Measurements from ENCODE around the gene EPB41L5. TPM values are rescaled to one million over a fixed set of nuclear protein-coding genes. Genes with fewer than 3 reads are reported as not detected.

The EPB41L5 gene
- total and polyA plus RNA-seq, 10 of the 15 experiments (the other 5 are each of a cell fraction or from before 2014, with no cell fraction given) = 2.1 to 20.4 (median 8.2) TPM

DNA sequence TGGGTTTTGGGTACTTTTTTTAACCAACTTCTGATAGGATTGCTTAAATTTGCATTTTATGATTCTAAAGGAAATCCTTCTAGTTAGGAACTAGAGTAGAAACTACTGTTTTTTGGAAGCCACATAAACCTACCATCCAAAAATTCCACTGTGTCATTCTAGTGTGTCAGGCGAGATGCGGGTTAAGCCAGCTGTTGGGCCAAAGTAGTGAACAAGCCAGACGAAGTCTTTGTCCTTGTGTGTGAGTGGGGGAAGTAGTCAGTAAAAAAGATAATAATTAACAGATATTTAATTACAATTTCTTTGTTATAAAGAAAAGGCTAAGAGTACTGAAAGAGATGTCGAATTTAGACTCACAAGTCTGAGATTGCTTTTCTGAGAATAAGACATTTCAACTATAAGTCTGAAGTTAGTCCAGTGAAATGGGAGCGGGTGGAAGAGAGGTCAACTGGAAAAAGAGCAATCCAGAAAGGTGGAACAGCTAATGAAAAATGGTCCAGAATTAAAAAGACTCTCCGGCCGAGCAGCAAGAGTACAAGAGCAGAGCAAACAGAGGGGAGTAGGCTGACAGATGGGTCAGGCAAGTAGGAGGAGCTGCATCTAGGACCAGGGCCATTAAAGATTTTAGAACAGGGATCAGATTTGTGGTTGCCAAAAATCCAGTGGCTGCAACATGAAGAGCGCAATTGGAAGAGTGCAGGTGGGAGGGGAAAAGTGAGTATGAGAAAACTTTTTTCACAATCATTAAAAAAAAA lies 1.5 kb downstream of the EPB41L5 start:
- 83% methylated on average over 8 of the region's 8 CpGs for WGBS (ENCODE audit: insufficient coverage, insufficient replicate concordance, low lambda C conversion rate, missing lambda C conversion rate)
- intact Hi-C loops (cut with micrococcal nuclease; ENCODE audit: unreplicated experiment) (loop anchor here (5.0 to 10.0 kb wide), 2 partner anchors 150 to 163 kb away; no protein-coding TSS in a partner anchor), in situ Hi-C loops (cut with MboI) (no loop called here)
- BruUV-seq (replicated peaks) = no TSS peak
- RAD21 ChIA-PET (ENCODE audit: unreplicated experiment) = interaction anchor here (2.0 kb wide), 1 partner anchor 11 kb away, joined by 5 read pairs; no protein-coding TSS in a partner anchor
- SMC1A ChIA-PET (ENCODE audit: uncharacterized antibody, unreplicated experiment) = interaction anchor here (0.6 to 1.0 kb wide), 2 partner anchors 22 to 346 kb away, joined by 3 read pairs; no protein-coding TSS in a partner anchor
- H3K79me2 ChIP-seq (ENCODE audit: control insufficient read depth, insufficient read depth, low read length) = peaks cover 7% of the 10 kb centered on the region
- no peak overlapping the region for H3K9ac ChIP-seq (ENCODE audit: control insufficient read depth, insufficient read depth, low read length)
- no peaks in the 10 kb centered on the region for H3K27me3 ChIP-seq (replicated peaks in 1 of 2; ENCODE audit: control insufficient read depth in 2 of 2, insufficient read depth in 2 of 2, low read length in 1 of 2)
- POLR2A ChIA-PET = no interaction called here
- H4K20me1 ChIP-seq (ENCODE audit: control insufficient read depth, insufficient read depth) = no peaks in the 10 kb centered on the region
- no peak overlapping the region for H3K4me3 ChIP-seq
- no peak overlapping the region for H2AFZ ChIP-seq (ENCODE audit: control insufficient read depth, low read depth, low read length)
- FAIRE-seq (peak; percentile 38), DNase-seq (ENCODE audit: low read depth, low spot score) (no peak), ATAC-seq (no peak)
- H3K27ac ChIP-seq (ENCODE audit: control insufficient read depth, insufficient read depth) = no peak overlapping the region
- H3K4me2 ChIP-seq (ENCODE audit: control insufficient read depth, insufficient read depth) = peak overlapping the region; percentile 88
- no peaks in the 10 kb centered on the region; the same call in 2 of the 3 replicates for H3K9me3 ChIP-seq (replicated peaks; ENCODE audit: control insufficient read depth, insufficient read depth, low read length)
- CTCF ChIA-PET = interaction anchor here (0.7 to 2.2 kb wide), 4 partner anchors 16 to 524 kb away, joined by 3 to 14 read pairs (median 4); no protein-coding TSS in a partner anchor
- H3K36me3 ChIP-seq (ENCODE audit: control insufficient read depth in 2 of 2, insufficient read depth in 2 of 2, low read length in 1 of 2) = no peaks in the 10 kb centered on the region; a peak in 1 of 4 replicates
- H3K4me1 ChIP-seq (ENCODE audit: control insufficient read depth, insufficient read depth, low read length) = peaks cover 5% of the 10 kb centered on the region; the same call in 1 of the 2 replicates
- TF ChIP-seq POLR2AphosphoS2 (IDR thresholded peaks at IDR 0.05; ENCODE audit: low read depth, low read length) = no peak
- no peak for TF ChIP-seq ETV6 (conservative IDR thresholded peaks at IDR 0.05 in 1 of 2, IDR thresholded peaks at IDR 0.05 in 1 of 2; ENCODE audit: borderline replicate concordance in 1 of 2, low read depth in 1 of 2)
- TF ChIP-seq EP300 (IDR thresholded peaks at IDR 0.05; ENCODE audit: borderline replicate concordance in 1 of 2, control insufficient read depth in 1 of 2, low read depth in 2 of 2, low read length in 2 of 2) = no peak
- no peak for TF ChIP-seq EGR1 (IDR thresholded peaks at IDR 0.05; ENCODE audit: borderline replicate concordance in 1 of 2, low read depth in 2 of 2, low read length in 2 of 2)
- no peak for TF ChIP-seq SREBF1 (IDR thresholded peaks at IDR 0.05; ENCODE audit: low read length)
- TF ChIP-seq, protein P1, sequence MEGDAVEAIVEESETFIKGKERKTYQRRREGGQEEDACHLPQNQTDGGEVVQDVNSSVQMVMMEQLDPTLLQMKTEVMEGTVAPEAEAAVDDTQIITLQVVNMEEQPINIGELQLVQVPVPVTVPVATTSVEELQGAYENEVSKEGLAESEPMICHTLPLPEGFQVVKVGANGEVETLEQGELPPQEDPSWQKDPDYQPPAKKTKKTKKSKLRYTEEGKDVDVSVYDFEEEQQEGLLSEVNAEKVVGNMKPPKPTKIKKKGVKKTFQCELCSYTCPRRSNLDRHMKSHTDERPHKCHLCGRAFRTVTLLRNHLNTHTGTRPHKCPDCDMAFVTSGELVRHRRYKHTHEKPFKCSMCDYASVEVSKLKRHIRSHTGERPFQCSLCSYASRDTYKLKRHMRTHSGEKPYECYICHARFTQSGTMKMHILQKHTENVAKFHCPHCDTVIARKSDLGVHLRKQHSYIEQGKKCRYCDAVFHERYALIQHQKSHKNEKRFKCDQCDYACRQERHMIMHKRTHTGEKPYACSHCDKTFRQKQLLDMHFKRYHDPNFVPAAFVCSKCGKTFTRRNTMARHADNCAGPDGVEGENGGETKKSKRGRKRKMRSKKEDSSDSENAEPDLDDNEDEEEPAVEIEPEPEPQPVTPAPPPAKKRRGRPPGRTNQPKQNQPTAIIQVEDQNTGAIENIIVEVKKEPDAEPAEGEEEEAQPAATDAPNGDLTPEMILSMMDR (IDR thresholded peaks at IDR 0.05 in 2 of 3, conservative IDR thresholded peaks at IDR 0.05 in 1 of 3; ENCODE audit: control insufficient read depth in 2 of 3, extremely low read depth in 1 of 3, insufficient read depth in 1 of 3, low read depth in 3 of 3, low read length in 3 of 3) = no peak
- TF ChIP-seq CREM (IDR thresholded peaks at IDR 0.05; ENCODE audit: low read depth) = no peak
- TF ChIP-seq KAT2A (conservative IDR thresholded peaks at IDR 0.05; ENCODE audit: control insufficient read depth, low read depth, low read length) = no peak
- TF ChIP-seq TCF7 (IDR thresholded peaks at IDR 0.05; ENCODE audit: borderline replicate concordance) = no peak
- TF ChIP-seq RELA (IDR thresholded peaks at IDR 0.05; ENCODE audit: borderline replicate concordance, partially characterized antibody) = no peak
- TF ChIP-seq FOXM1 (IDR thresholded peaks at IDR 0.05; ENCODE audit: low read depth, low read length) = no peak
- TF ChIP-seq, protein P2, sequence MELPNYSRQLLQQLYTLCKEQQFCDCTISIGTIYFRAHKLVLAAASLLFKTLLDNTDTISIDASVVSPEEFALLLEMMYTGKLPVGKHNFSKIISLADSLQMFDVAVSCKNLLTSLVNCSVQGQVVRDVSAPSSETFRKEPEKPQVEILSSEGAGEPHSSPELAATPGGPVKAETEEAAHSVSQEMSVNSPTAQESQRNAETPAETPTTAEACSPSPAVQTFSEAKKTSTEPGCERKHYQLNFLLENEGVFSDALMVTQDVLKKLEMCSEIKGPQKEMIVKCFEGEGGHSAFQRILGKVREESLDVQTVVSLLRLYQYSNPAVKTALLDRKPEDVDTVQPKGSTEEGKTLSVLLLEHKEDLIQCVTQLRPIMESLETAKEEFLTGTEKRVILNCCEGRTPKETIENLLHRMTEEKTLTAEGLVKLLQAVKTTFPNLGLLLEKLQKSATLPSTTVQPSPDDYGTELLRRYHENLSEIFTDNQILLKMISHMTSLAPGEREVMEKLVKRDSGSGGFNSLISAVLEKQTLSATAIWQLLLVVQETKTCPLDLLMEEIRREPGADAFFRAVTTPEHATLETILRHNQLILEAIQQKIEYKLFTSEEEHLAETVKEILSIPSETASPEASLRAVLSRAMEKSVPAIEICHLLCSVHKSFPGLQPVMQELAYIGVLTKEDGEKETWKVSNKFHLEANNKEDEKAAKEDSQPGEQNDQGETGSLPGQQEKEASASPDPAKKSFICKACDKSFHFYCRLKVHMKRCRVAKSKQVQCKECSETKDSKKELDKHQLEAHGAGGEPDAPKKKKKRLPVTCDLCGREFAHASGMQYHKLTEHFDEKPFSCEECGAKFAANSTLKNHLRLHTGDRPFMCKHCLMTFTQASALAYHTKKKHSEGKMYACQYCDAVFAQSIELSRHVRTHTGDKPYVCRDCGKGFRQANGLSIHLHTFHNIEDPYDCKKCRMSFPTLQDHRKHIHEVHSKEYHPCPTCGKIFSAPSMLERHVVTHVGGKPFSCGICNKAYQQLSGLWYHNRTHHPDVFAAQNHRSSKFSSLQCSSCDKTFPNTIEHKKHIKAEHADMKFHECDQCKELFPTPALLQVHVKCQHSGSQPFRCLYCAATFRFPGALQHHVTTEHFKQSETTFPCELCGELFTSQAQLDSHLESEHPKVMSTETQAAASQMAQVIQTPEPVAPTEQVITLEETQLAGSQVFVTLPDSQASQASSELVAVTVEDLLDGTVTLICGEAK (IDR thresholded peaks at IDR 0.05; ENCODE audit: borderline replicate concordance) = no peak
- TF ChIP-seq, protein P3, sequence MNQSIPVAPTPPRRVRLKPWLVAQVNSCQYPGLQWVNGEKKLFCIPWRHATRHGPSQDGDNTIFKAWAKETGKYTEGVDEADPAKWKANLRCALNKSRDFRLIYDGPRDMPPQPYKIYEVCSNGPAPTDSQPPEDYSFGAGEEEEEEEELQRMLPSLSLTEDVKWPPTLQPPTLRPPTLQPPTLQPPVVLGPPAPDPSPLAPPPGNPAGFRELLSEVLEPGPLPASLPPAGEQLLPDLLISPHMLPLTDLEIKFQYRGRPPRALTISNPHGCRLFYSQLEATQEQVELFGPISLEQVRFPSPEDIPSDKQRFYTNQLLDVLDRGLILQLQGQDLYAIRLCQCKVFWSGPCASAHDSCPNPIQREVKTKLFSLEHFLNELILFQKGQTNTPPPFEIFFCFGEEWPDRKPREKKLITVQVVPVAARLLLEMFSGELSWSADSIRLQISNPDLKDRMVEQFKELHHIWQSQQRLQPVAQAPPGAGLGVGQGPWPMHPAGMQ (IDR thresholded peaks at IDR 0.05; ENCODE audit: borderline replicate concordance) = no peak
- no peak for TF ChIP-seq POU2F2 (IDR thresholded peaks at IDR 0.05; ENCODE audit: borderline replicate concordance, low read depth, low read length)

Data from GM12878 (cell line).